GM21360 (cell line): ENCODE data around the gene SEMA3B.

Experiments used
- ATAC-seq: cut with Tn5 transposase; IDR thresholded peaks from one replicate; pipeline ENCODE4 v1.9.1; 2021; ENCODE audit warnings: mild to moderate bottlenecking, moderate library complexity; ENCODE audit not compliant: unreplicated experiment

SEMA3B gene

DNA sequence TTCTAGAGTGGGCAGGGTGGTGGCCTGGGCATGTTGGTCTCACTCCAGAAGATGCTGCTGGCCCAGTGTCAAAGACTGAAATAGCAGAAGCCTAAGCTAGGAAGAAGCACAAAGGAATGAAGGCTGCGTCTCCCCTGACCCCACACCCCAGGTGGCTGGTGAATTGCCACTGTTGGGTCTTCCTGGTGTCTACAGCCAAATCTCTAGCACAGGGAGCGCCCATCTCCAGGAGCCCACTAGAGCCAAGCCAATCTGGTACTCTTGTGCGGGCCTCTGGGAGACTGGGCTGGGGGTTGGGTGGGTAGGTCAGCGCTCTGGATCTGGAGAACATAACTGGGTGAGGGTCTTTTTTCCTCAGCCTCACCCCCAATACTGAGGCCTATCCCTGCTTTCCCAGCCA is 58.2 kb downstream of the SEMA3B start:
- no peak for ATAC-seq
